Kidney (tissue), 14 donors: Measurements from ENCODE around the gene NSUN2. TPM values are rescaled to one million over a fixed set of nuclear protein-coding genes. Genes with fewer than 3 reads are reported as not detected.

Source experiments
- DNase-seq, 5 donors: peaks; one replicate each; pipeline ENCODE4 v3.0.0-alpha.2; 2013 to 2020
- FAIRE-seq: peaks from 2 replicates; lab custom pipeline; 2012; peaks lifted over from hg19 to GRCh38; lab: Jason Lieb, UNC
- H3K27ac ChIP-seq, 2 donors: one replicate each; pipeline ENCODE4 v1.7.0; 2013; ENCODE audit warnings: low read depth in 2 of 2, low read length in 2 of 2, inconsistent platforms in 1 of 2
- H3K27me3 ChIP-seq: one replicate; pipeline ENCODE4 v1.7.1; 2013; ENCODE audit warnings: low read length, inconsistent platforms; ENCODE audit not compliant: control insufficient read depth, insufficient read depth
- H3K36me3 ChIP-seq, 3 donors: one replicate each; pipeline versions ENCODE4 v1.7.0 to v1.7.1; 2013; ENCODE audit warnings: low read length in 3 of 3, control low read depth in 1 of 3, inconsistent platforms in 1 of 3; ENCODE audit not compliant: insufficient read depth in 3 of 3, control insufficient read depth in 2 of 3
- H3K4me1 ChIP-seq, 3 donors: one replicate each; pipeline versions ENCODE4 v1.7.0 to v1.7.1; 2013; ENCODE audit warnings: low read length in 3 of 3, inconsistent platforms in 1 of 3, low read depth in 1 of 3; ENCODE audit not compliant: control insufficient read depth in 2 of 3, insufficient read depth in 2 of 3
- H3K4me3 ChIP-seq, 3 donors: one replicate each; pipeline versions ENCODE4 v1.7.0 to v1.8.1; 2013; ENCODE audit warnings: low read length in 3 of 3, control low read depth in 1 of 3, inconsistent platforms in 1 of 3
- H3K9ac ChIP-seq, 3 donors: one replicate each; pipeline versions ENCODE4 v1.7.0 to v1.7.1; 2013; ENCODE audit warnings: low read length in 3 of 3, control low read depth in 1 of 3, inconsistent platforms in 1 of 3
- H3K9me3 ChIP-seq, 3 donors: one replicate each; pipeline versions ENCODE4 v1.7.0 to v1.7.1; 2013; ENCODE audit warnings: low read length in 3 of 3, control low read depth in 1 of 3, inconsistent platforms in 1 of 3; ENCODE audit not compliant: control insufficient read depth in 2 of 3, insufficient read depth in 1 of 3
- CTCF ChIP-seq: IDR thresholded peaks from 3 replicates; pipeline ENCODE4 v1.5.1; 2012; ENCODE audit warnings: mild to moderate bottlenecking, moderate library complexity, borderline replicate concordance; ENCODE audit not compliant: insufficient read depth; ENCODE audit errors: extremely low read depth
- intact Hi-C: fragments of 100-400 bp; cut with DNase I; formaldehyde crosslinking; loops from one replicate; pipeline ENCODE4 v1.11.1; 2022
- polyA plus RNA-seq: library from polyadenylated mRNA; stranded (reverse); fragments of 350-450 nt; fragmentation: Illumina TruSeq; extraction: RNeasy Lipid Tissue Mini Kit (QIAGEN cat#74804); gene quantifications from one replicate; pipeline ENCODE4 v1.2.3, GENCODE V29; 2014; ENCODE audit warnings: low read depth, low replicate concordance; ENCODE audit not compliant: insufficient read depth
- total RNA-seq: library from RNA; stranded (reverse); fragmentation: NEBNext Ultra II Directional; extraction: Animal tissue kit (Norgen Biotek cat#: 25700); gene quantifications from one replicate; pipeline ENCODE4 v1.2.1, GENCODE V29; 2021
- donor health status: control.
- donor health status: control.
- donor health status: control.
- donor health status: control.
- donor health status: control.
- donor health status: DM: yes; HTN: yes; CAD: no.
- donor health status: Normal renal cell carcinoma (clear cell type).

The NSUN2 gene
- total and polyA plus RNA-seq, 2 donors from 2014 or later: 16.9 to 48.9 TPM

- FAIRE-seq (no peak), DNase-seq (no peak)
- intact Hi-C loops: no loop called here
- no peaks in the 10 kb centered on the region for H3K9me3 ChIP-seq
- no peaks in the 10 kb centered on the region for H3K4me1 ChIP-seq
- H3K36me3 ChIP-seq: no peaks in the 10 kb centered on the region
- H3K27me3 ChIP-seq: no peaks in the 10 kb centered on the region
- no peak overlapping the region for H3K9ac ChIP-seq
- H3K27ac ChIP-seq: no peak overlapping the region
- H3K4me3 ChIP-seq: no peak overlapping the region
- TF ChIP-seq CTCF: no peak
These were observed 65.8 kb downstream of the NSUN2 start for GRCh38 chr5:6567068-6567467.

- intact Hi-C loops: no loop called here
- no peak overlapping the region for H3K27ac ChIP-seq
- H3K27me3 ChIP-seq: no peaks in the 10 kb centered on the region
- no peak for DNase-seq
- no peaks in the 10 kb centered on the region for H3K36me3 ChIP-seq
- FAIRE-seq: no peak
- H3K4me3 ChIP-seq: no peak overlapping the region
- H3K9me3 ChIP-seq: no peaks in the 10 kb centered on the region
- H3K9ac ChIP-seq: no peak overlapping the region
- TF ChIP-seq CTCF: no peak
- H3K4me1 ChIP-seq: no peaks in the 10 kb centered on the region
These were observed 67.4 kb downstream of the NSUN2 start for GRCh38 chr5:6565492-6565891.

GRCh38 chr5:6557807-6558575 is 74.9 kb downstream of the NSUN2 start:
- Histone ChIP-seq H3K36me3 (no peaks in the 10 kb centered on the region), H3K9me3 (no peaks in the 10 kb centered on the region), H3K27ac (no peak overlapping the region), H3K4me1 (no peaks in the 10 kb centered on the region), H3K27me3 (no peaks in the 10 kb centered on the region), H3K9ac (no peak overlapping the region), H3K4me3 (no peak overlapping the region)
- DNase-seq: peak in 1 of 5 donors; percentile 39
- TF ChIP-seq CTCF: no peak
- FAIRE-seq: no peak
- intact Hi-C loops: no loop called here

- intact Hi-C loops: no loop called here
- Histone ChIP-seq H3K4me3 (no peak overlapping the region), H3K27me3 (no peaks in the 10 kb centered on the region), H3K4me1 (no peaks in the 10 kb centered on the region), H3K36me3 (no peaks in the 10 kb centered on the region), H3K27ac (no peak overlapping the region), H3K9me3 (no peaks in the 10 kb centered on the region), H3K9ac (no peak overlapping the region)
- TF ChIP-seq CTCF: no peak
- FAIRE-seq (no peak), DNase-seq (no peak)
These were observed 76.1 kb downstream of the NSUN2 start for GRCh38 chr5:6556802-6557102.
